NCI-H128 (cell line): Measurements from ENCODE around the gene PCGF3.
"Not testable (repeated sequence)": the region's sequence is repeated elsewhere in the genome, so short reads cannot be mapped to it uniquely, and the experiment has no call there.

Experiments used
- DNase-seq: peaks from one replicate; lab custom pipeline; 2025; ENCODE audit not compliant: unreplicated experiment; lab: John Stamatoyannopoulos, UW

The PCGF3 gene

DNA sequence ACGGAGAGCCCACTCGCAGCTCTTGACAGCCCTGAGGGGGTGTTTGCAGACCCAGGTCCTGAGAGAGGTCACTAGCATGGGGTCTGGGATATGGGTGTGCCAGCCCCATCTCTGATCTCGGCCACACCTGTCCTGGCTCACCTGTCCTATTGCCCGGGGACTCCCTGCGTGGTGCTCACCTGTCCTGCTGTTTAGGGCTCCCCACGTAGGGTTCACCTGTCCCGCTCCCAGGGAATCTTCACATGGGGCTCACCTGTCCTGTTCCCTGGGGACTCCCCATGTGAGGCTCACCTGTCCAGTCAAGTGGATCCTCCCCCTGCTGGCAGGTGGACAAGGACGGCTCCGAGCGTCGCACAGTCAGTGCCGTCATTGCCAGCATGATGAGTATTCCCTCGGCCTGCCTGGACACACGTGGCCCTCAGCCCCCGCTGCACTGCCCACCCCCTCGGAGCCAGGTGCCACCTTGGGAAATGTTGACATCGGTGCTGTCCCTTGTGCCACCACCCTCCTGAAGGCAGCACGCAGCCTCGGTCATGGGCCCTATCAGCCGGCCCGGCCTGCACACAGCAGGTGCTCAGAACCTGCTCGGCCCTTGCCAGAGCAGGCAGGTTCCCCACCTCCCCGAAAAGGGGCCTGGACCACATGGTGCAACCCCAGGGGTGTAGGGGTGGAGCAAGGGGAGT, 23.0 kb upstream of the PCGF3 start:
- DNase-seq, result no peak

GRCh38 chr4:683247-683897, 22.3 kb upstream of the PCGF3 start:
- DNase-seq, result no peak

GRCh38 chr4:683982-684622, 21.5 kb upstream of the PCGF3 start:
- no peak for DNase-seq

- no peak for DNase-seq
These were observed 20.9 kb upstream of the PCGF3 start for GRCh38 chr4:684623-685327.

GRCh38 chr4:685679-686412, 19.8 kb upstream of the PCGF3 start:
- no peak for DNase-seq

DNA sequence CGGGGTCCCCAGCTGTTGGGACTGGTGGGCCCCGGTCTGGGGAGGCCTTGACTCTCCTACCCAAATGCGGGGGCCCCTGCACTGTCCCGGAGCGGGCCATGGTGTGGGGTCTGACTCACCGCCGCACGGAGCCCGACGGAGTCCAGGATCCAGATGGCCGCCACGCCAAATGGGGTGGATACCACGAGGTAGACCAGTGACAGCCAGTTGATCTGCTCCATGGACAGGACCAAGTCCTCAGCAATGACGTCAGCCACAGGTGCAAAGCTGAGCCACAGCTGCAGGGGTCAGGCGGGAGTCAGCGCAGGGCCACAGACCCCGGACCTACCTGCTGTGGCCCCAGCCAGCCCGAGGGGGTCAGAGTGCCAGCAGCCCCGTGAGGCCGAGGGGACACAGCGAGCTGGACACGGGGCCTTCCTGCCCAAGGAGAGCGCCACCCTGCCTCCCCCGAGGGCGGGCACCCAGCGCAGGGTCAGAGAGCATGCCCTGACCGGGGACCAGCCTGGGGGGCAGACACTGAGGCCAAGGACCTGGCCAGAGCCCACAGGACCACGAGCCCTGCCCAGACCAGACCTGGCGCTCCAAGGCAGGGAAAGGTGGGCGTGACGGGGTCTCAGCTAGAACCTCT, 19.1 kb upstream of the PCGF3 start:
- no peak for DNase-seq

DNA sequence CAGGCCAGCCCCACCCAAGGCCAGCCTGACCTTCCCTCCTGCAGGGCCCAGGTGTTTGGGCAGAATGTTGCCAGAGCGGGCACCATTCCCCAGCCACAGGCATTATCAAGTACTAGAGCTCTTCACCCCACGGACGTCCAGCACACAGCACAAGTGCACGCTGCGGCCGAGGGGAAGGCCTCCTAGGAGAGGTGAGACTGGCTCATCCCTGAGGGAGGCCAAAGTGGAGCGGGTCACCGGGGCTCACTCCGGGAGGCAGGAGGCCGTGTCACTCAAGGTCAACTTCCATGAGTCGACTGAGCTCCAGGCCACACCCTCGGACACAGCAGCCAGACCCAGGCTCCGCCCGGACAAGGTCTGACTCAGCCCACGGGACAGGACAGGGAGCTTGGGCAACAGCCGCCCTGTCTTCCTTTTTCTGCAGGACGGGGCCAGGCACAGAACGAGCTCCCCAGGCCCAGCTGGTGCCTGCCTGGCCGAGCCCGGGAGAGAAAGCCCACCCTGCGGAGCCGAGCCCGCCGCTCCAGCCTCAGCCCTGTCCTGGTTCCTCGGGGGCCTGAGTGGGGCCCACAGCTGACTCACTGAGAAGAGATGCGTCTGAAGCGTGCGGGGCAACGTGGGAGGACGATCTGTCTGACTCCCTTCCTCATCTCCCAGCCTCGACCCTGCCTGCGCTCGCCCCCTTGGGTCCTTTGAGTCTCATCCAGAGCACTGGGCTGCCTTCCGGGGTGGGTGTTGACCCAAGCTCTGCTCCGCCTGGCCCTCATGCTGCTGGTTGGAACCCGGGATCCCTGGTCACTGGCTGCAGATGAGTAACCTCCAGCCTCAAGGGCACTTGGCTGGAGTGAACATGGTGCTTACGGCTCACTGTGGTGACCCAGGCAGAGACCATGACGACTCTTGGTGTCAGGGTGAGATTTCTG, 18.3 kb upstream of the PCGF3 start:
- DNase-seq, result no peak

DNA sequence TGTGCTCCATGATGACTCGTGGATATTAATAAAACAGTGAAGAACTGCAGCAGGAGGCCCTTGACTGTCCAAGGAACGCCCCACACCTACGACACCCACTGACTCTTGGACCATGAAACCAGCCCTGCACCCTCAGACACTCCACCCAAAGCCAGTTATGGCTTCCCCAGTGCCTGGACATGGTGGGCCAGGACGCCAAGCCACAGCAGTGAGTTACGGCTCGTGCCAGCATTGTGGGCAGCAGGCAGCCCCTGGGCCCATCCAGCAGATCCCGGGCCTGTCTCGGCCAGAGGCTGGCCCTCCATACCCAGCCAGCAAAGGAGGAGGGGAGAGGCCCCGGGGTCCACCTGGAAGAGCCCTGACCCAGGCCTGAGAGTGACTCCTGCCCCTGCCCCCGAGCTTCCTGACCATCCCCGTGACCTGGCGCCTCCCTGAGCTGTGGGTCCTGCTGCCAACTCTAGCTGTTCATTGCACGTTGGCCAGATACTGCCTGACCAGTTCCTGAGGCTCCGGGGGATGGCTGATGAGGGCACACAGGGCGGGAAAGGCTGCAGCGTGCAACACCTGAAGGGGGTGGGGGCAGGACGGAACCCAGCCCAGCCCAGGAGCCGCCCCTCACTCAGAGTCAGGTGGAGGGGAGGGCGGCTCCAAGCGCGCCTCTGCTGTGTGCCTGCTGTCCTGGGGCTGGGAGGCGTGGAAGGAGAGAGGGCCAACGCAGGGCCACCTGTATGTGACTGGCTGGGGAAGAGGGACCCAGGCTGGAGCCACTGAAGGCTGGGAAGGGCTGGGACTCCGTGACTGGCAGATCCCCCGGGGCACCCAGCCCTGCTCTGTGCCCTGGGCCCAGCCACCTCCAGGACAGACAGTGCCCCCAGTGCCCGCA, 17.4 kb upstream of the PCGF3 start:
- no peak for DNase-seq

DNA sequence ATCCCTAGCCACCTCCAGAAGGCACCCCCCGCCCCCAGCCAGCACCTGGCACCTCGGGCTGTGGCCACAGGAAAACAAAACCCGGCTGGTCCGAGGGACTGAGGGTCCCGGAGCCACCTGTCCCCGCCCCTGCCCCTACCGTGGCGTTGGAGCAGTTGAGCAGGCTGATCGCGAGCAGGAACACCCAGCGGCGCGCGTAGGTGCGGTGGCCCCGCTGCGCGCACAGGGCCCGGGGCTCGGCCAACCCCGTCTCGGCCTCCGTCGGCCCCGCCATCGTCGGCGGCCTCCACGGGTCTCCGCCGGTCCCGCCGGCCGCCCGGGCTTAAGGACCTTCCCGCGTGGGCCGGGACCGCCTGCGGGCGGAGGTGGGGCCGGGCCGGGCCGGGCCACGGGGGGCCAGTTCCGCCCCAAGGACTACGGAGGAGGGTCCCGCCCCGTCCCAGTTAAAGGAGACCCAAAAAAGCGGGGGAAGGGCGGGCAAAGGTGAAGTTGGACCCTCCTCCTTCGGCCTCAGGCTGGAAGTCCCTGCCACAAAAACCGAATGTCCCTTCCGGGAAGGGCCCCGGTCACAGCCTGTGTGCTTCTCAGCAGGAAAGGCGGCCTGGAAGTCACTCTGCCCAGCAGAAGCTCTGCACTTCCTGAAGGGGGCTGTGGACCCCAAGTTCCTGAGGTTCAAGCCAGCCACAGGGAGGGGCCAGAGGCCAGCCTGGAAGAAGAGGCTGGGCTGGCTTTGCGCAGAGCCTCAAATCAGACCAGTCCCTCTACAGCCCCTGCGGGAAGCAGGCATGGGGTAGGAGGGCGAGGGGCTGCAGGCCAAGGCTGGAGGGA, 16.6 kb upstream of the PCGF3 start, which contains the start of gene SLC49A3:
TSS of gene SLC49A3 (minus strand) at position 298 of the 828 bp plus-strand sequence. CDS start at position 274, 24 bp downstream.
- DNase-seq, result no peak

DNA sequence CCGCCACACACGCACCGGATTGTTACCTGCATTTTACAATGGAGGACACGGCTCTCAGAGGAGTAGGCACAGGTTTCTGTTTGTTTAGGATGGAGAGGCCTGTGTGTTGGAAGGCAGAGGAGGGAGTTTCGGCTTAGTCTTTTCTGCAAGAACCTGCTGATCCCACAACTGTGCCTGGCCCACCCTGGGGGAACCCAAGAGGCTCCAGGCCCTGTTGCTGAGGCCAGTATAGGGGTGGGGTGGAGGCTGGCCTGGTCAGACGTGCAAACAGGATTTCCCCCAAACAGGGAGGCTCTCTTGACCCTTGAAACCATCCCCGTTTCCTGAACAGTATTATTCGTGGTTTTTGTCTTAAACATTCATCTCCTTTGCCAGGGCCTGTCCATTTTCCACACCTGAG, 15.9 kb upstream of the PCGF3 start:
- DNase-seq, result no peak

GRCh38 chr4:692771-693554, 12.7 kb upstream of the PCGF3 start:
- DNase-seq, result no peak

DNA sequence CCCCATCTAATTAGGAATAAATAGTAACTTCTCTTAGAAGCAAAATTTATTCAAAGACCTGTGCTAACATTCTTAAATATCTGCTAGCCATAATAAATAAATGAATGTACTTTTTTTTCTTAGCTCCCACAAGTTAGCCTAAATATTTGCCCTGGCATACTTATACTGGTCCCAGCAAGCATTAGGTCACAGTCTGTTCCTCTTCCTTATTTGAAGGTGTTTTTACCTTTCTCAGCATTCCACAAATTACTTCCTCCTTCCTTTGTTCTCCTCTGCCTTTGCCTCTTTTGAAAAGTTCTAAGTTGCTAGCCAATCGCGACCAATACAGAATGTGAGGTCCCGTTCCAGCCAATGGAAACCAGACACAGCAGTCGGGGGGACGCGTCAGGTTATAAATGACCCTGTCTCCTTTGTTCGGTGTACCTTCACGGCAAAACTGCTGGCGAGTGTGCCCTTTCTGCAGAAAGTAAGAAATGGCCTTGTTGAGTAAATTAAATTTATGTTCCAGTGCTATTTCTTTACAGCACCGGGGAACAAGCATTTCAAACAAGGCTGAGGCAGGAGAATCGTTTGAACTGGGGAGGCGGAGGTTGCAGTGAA, 11.2 kb upstream of the PCGF3 start:
- DNase-seq, result not testable (repeated sequence)

- DNase-seq, result no peak
These were observed 5.6 kb upstream of the PCGF3 start for GRCh38 chr4:699816-700580.

- DNase-seq, result no peak
These were observed 4.9 kb upstream of the PCGF3 start for GRCh38 chr4:700587-701264.

- no peak for DNase-seq
These were observed 3.0 kb upstream of the PCGF3 start for GRCh38 chr4:702618-703048.
